ENCODE data around the gene STXBP4. TPM values are rescaled to one million over a fixed set of nuclear protein-coding genes. Genes with fewer than 3 reads are reported as not detected.
"Not testable (repeated sequence)": the region's sequence is repeated elsewhere in the genome, so short reads cannot be mapped to it uniquely, and the experiment has no call there.

STXBP4 gene
- total and polyA plus RNA-seq, 3 experiments from 2014 or later: 2.8 to 7.5 (median 6.9) TPM

DNA sequence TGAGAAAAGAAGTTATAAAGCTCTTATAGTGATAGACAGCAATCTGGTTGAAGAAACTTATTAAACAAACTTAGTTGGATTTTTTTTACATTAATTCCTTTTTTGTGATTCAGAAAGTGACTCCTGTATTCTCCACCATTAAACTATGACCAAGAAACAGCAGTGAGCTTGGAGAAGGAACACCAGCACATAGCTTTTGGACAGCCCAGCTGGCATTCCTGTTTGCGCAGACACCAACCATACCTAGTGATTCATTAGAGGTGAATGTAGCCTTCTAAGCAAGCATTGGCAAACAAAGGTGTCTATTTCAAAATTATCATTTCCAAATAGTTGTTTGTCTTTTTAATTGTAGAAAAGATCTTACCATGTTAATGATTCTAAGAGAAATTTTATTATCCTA, 94.4 kb downstream of the STXBP4 start:
- ChIA-PET POLR2A (no interaction called here), CTCF (no interaction called here)
- Mint-ChIP-seq H3K9me3 (no peaks in the 10 kb centered on the region), H3K4me3 (no peak overlapping the region), H3K36me3 (peaks cover 0 to 5% (median 0%) of the 10 kb centered on the region in 3 donors), H3K27ac (no peak overlapping the region), H3K27me3 (no peaks in the 10 kb centered on the region), H3K4me1 (peaks cover 0 to 5% (median 2%) of the 10 kb centered on the region in 3 donors)
- H3K27me3 ChIP-seq (ENCODE audit: insufficient read depth, low read length, poor library complexity, severe bottlenecking): no peaks in the 10 kb centered on the region
- no peak overlapping the region for H3K27ac ChIP-seq (ENCODE audit: low read depth, low read length)
- DNase-seq: no peak
- H3K4me1 ChIP-seq (ENCODE audit: insufficient read depth, low read length): no peaks in the 10 kb centered on the region
- no peaks in the 10 kb centered on the region for H3K9me3 ChIP-seq (ENCODE audit: low read length)
- H3K36me3 ChIP-seq (ENCODE audit: insufficient read depth, low read length): no peaks in the 10 kb centered on the region
- no peak overlapping the region for H3K4me3 ChIP-seq (ENCODE audit: low read length)

DNA sequence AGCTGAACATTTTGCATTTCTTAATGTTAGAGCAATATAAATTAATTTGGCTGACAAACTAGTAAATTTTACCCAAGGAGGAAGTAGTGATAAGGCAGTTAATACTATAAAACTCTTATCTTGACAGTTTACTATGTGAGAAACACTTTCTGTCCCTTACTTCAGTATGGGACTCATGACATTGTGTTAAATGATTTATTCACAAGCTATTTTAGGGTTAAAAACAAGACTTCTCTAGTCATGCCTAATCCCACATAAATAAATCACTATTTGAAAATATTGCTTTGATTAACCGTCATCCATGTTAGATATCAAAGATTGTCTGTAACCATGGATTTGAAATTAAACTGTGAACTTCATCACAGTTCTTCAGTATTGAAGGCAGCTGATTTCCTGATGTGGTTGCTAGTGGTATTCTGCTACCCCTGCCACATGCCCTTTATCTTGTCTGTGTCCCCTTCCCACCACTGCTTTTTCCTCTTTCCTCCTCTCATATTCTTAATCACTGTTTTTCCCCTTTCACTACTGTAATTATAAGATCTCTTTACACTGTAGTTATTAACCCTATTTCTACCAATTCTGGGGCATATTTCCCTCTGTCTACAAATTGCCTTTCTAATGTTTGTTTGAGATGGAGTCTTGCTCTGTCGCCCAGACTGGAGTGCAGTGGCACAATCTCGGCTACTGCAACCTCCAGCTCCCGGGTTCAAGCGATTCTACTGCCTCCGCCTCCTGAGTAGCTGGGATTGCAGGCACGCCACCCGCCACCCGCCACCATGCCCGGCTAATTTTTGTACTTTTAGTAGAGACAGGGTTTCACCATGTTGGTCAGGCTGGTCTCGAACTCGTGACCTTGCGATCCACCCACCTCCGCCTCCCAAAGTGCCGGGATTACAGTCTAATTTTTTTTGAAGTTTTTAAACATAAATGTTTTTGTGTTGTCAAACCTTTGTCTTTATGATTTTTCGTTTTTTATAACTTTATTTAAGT, 95.6 kb downstream of the STXBP4 start:
- H3K27ac ChIP-seq (ENCODE audit: low read depth, low read length): no peak overlapping the region
- no peak overlapping the region for H3K4me3 ChIP-seq (ENCODE audit: low read length)
- no peaks in the 10 kb centered on the region for H3K27me3 ChIP-seq (ENCODE audit: insufficient read depth, low read length, poor library complexity, severe bottlenecking)
- H3K4me1 ChIP-seq (ENCODE audit: insufficient read depth, low read length): no peaks in the 10 kb centered on the region
- no peaks in the 10 kb centered on the region for H3K9me3 ChIP-seq (ENCODE audit: low read length)
- Mint-ChIP-seq H3K4me3 (no peak overlapping the region), H3K36me3 (peaks cover 0 to 5% (median 0%) of the 10 kb centered on the region in 3 donors), H3K9me3 (no peaks in the 10 kb centered on the region), H3K4me1 (peaks cover 0 to 5% (median 2%) of the 10 kb centered on the region in 3 donors), H3K27me3 (no peaks in the 10 kb centered on the region), H3K27ac (peak overlapping the region in 1 of 8 donors; percentile 29)
- H3K36me3 ChIP-seq (ENCODE audit: insufficient read depth, low read length): no peaks in the 10 kb centered on the region
- DNase-seq: no peak
- CTCF ChIA-PET: no interaction called here
- POLR2A ChIA-PET: no interaction called here

DNA sequence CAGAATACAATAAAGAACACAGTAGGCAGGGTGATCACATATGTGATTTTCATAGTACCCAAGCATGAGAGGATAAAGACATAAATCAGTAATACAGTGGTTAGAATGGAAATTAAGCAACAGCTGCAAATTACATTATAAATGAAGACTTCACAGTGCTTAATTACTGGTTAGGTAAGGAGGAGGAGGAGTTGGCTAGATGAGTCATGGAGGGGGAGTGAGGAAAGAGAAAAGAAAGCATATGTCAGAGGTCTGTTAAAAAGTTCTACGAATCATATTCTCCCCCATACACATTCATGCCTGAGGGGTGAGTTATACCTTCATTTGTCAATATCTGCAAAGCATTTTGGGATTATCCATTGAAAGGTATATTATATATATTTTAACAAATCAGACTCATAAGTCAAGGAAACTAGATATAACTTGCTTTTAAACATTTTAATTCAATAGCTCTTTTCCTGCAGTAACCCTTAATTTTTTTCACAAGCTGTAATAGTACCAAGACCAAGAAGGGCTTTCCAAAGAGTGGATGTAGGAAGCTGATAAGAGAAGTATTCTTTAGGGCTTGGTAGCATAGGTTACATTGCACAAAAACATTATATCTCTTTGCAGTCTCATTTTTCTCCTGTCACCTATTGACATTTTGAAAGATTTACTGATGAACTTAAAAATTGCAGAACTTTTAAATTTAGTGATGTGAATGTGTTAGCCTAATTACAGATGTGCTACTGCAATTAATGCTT, 99.3 kb downstream of the STXBP4 start:
- no peak overlapping the region for H3K4me3 Mint-ChIP-seq

DNA sequence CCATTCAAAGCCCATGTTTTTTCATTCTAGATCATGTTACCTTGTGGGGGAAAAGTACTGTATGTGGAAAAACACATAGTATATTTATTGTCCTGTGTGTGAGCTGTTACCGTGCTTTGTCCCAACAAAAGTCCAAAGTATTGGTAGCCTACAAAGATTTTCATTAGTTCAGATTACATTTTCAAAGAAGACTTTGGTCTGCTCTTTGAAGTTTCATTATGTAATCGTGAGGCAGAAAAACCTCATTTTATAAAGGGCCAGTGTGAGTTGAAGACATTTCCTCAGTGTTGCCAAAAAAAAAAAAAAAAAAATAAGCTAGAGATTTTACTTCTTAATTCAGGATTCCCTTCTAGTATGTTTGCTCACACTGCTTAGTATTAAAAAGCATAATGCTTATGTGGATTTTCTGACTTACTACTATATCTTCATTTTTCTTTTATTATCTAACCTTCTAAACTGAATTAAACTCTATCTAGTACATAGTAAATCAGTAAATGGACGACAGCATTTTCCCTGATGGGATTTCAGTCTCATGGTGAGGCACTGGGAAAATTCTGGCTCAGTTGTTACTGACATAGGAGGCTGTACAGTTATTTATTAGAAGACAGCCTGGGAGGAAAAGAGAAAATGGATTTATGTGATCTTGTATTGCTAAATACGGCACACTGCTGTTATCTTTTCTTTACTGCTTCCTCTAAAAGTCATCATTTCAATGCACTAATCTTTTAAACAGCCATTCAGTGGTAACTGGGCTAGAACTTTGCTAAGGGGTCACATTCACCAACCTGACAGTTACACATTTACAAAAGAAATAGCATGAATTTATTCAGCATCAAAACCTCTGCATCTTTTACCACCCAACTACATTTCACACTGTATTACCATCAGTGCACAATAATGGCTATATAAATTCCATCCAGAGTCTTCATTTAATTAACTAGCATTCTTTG, 100.6 kb downstream of the STXBP4 start:
- peaks cover 3 to 9% (median 4%) of the 10 kb centered on the region in 3 donors for H3K36me3 Mint-ChIP-seq
- H3K27me3 ChIP-seq (ENCODE audit: insufficient read depth, low read length, poor library complexity, severe bottlenecking): no peaks in the 10 kb centered on the region
- H3K9me3 ChIP-seq (ENCODE audit: low read length): no peaks in the 10 kb centered on the region
- no peaks in the 10 kb centered on the region for H3K27me3 Mint-ChIP-seq
- ChIA-PET POLR2A (no interaction called here), CTCF (no interaction called here)
- H3K4me1 ChIP-seq (ENCODE audit: insufficient read depth, low read length): no peaks in the 10 kb centered on the region
- no peak overlapping the region for H3K27ac ChIP-seq (ENCODE audit: low read depth, low read length)
- peaks cover 8 to 18% (median 10%) of the 10 kb centered on the region in 3 donors for H3K4me1 Mint-ChIP-seq
- no peaks in the 10 kb centered on the region for H3K36me3 ChIP-seq (ENCODE audit: insufficient read depth, low read length)
- DNase-seq: no peak
- no peak overlapping the region for H3K4me3 Mint-ChIP-seq
- peak overlapping the region in 1 of 8 donors; percentile 34 for H3K27ac Mint-ChIP-seq
- H3K9me3 Mint-ChIP-seq: no peaks in the 10 kb centered on the region
- no peak overlapping the region for H3K4me3 ChIP-seq (ENCODE audit: low read length)

More for the DNA sequence above, 99.3 kb downstream of the STXBP4 start:
- Mint-ChIP-seq H3K4me1 (peaks cover 4 to 17% (median 5%) of the 10 kb centered on the region in 3 donors), H3K27me3 (no peaks in the 10 kb centered on the region), H3K9me3 (no peaks in the 10 kb centered on the region), H3K36me3 (peaks cover 0 to 5% (median 0%) of the 10 kb centered on the region in 3 donors), H3K27ac (peak overlapping the region in 1 of 8 donors; percentile 15)
- POLR2A ChIA-PET: no interaction called here
- DNase-seq: no peak
- H3K36me3 ChIP-seq (ENCODE audit: insufficient read depth, low read length): no peaks in the 10 kb centered on the region
- H3K27me3 ChIP-seq (ENCODE audit: insufficient read depth, low read length, poor library complexity, severe bottlenecking): no peaks in the 10 kb centered on the region
- no peaks in the 10 kb centered on the region for H3K9me3 ChIP-seq (ENCODE audit: low read length)
- H3K4me1 ChIP-seq (ENCODE audit: insufficient read depth, low read length): no peaks in the 10 kb centered on the region
- no peak overlapping the region for H3K27ac ChIP-seq (ENCODE audit: low read depth, low read length)
- H3K4me3 ChIP-seq (ENCODE audit: low read length): no peak overlapping the region
- CTCF ChIA-PET: no interaction called here

DNA sequence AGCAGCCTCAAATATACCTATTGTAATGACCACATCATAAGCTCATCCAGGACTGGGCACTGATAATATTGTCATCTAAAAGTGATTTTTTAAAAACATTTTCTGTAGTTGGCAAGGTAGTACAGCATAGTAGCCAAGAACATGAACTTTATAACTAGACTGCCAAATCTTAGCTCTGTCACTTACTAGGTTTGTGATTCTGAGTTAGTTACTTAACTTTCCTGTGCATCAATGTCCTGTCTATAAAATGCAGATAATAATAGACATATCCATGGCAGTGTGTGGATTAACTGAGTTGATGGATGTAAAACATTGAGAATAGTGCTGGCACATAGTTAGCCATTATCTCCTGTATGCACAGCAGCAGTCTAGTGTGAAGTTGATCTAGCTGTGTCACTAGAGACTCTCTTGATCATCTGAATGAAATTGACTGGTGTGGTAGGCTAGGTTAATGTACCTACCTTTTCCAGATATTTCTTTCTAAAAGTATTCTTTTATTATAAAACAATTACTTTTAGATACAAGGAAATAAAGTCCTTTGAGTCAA, 101.5 kb downstream of the STXBP4 start:
- Mint-ChIP-seq H3K27ac (peak overlapping the region in 2 of 8 donors; percentile 24 to 34), H3K4me3 (no peak overlapping the region), H3K36me3 (peaks cover 3 to 10% (median 4%) of the 10 kb centered on the region in 3 donors), H3K4me1 (peaks cover 7 to 15% (median 10%) of the 10 kb centered on the region in 3 donors), H3K9me3 (no peaks in the 10 kb centered on the region), H3K27me3 (no peaks in the 10 kb centered on the region)
- DNase-seq: no peak
- Histone ChIP-seq H3K27ac (ENCODE audit: low read depth, low read length) (no peak overlapping the region), H3K36me3 (ENCODE audit: insufficient read depth, low read length) (no peaks in the 10 kb centered on the region), H3K4me3 (ENCODE audit: low read length) (no peak overlapping the region), H3K27me3 (ENCODE audit: insufficient read depth, low read length, poor library complexity, severe bottlenecking) (no peaks in the 10 kb centered on the region), H3K9me3 (ENCODE audit: low read length) (no peaks in the 10 kb centered on the region), H3K4me1 (ENCODE audit: insufficient read depth, low read length) (no peaks in the 10 kb centered on the region)
- POLR2A ChIA-PET: no interaction called here
- CTCF ChIA-PET: no interaction called here

DNA sequence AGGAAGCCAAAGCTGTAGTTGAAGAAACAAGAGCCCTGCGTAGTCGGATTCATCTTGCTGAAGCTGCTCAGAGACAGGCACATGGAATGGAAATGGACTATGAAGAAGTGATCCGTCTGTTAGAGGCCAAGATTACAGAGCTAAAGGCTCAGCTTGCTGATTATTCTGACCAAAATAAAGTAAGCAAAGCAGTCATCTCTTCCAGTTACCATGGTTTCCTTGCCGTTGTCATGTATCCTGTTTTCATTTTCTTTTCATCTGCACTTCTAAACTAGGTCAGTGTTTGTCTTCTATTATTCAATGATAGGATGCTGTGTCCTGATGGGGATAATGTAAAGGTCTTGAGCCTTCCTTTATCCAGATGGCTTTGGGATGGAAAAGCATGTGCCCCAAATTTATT, 104.3 kb downstream of the STXBP4 start:
- peaks cover 7 to 15% (median 10%) of the 10 kb centered on the region in 3 donors for H3K4me1 Mint-ChIP-seq
- CTCF ChIA-PET: no interaction called here
- no peaks in the 10 kb centered on the region for H3K9me3 Mint-ChIP-seq
- H3K27me3 ChIP-seq (ENCODE audit: insufficient read depth, low read length, poor library complexity, severe bottlenecking): no peaks in the 10 kb centered on the region
- no peaks in the 10 kb centered on the region for H3K36me3 ChIP-seq (ENCODE audit: insufficient read depth, low read length)
- no peaks in the 10 kb centered on the region for H3K27me3 Mint-ChIP-seq
- no peak overlapping the region for H3K27ac ChIP-seq (ENCODE audit: low read depth, low read length)
- DNase-seq: peak in 1 of 5 donors; percentile 21
- POLR2A ChIA-PET: interaction anchor here (0.6 kb wide), 1 partner anchor 295 kb away, joined by 3 read pairs; no protein-coding TSS in a partner anchor
- H3K9me3 ChIP-seq (ENCODE audit: low read length): no peaks in the 10 kb centered on the region
- H3K36me3 Mint-ChIP-seq: peaks cover 3 to 14% (median 8%) of the 10 kb centered on the region in 3 donors
- no peak overlapping the region for H3K4me3 ChIP-seq (ENCODE audit: low read length)
- H3K27ac Mint-ChIP-seq: peak overlapping the region; percentile 2 to 87 (median 78)
- H3K4me3 Mint-ChIP-seq: peak overlapping the region in 4 of 7 donors; percentile 2 to 13 (median 11)
- no peaks in the 10 kb centered on the region for H3K4me1 ChIP-seq (ENCODE audit: insufficient read depth, low read length)

DNA sequence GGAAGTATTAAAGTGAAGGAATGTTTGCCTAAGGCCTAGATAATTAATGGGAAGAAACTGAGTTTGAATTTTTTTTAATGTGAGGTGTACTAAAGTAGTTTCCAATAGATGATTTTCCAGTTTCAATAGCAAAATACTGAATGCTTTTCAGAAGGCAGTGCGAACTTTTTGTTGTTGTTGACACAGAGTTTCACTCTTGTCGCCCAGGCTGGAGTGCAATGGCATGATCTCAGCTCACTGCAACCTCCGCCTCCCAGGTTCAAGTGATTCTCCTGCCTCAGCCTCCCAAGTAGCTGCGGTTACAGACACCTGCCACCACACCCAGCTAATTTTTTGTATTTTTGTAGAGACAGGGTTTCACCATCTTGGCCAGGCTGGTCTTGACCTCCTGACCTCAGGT, 104.9 kb downstream of the STXBP4 start:
- H3K36me3 ChIP-seq (ENCODE audit: insufficient read depth, low read length); H3K9me3 Mint-ChIP-seq; H3K4me3 ChIP-seq (ENCODE audit: low read length); CTCF ChIA-PET; H3K27ac ChIP-seq (ENCODE audit: low read depth, low read length); H3K27me3 ChIP-seq (ENCODE audit: insufficient read depth, low read length, poor library complexity, severe bottlenecking); H3K4me3 Mint-ChIP-seq; POLR2A ChIA-PET; H3K4me1 ChIP-seq (ENCODE audit: insufficient read depth, low read length); H3K9me3 ChIP-seq (ENCODE audit: low read length); DNase-seq; H3K27me3 Mint-ChIP-seq: not testable (repeated sequence)
- Mint-ChIP-seq H3K4me1 (peaks cover 7 to 15% (median 10%) of the 10 kb centered on the region in 3 donors), H3K36me3 (peaks cover 3 to 17% (median 9%) of the 10 kb centered on the region in 3 donors), H3K27ac (peak overlapping the region in 6 of 8 donors; percentile 64 to 87 (median 82))
